Neural cell (in vitro differentiated cells): ENCODE measurements around the gene XDH. TPM values are rescaled to one million over a fixed set of nuclear protein-coding genes. Genes with fewer than 3 reads are reported as not detected.

Experiments used
- H2AFZ ChIP-seq: fragments of 200-600, 300-800 bp; sonication (generic), shearing (Covaris generic); 2 replicates; pipeline ENCODE4 v1.6.0; 2014; ENCODE audit warnings: low read depth, mild to moderate bottlenecking, antibody characterized with exemption, low read length, moderate library complexity
- H3F3A ChIP-seq: fragments of 200-600 bp; shearing (Covaris generic); 2 replicates; pipeline ENCODE4 v1.6.1; 2016; ENCODE audit warnings: mild to moderate bottlenecking, moderate library complexity, mixed read lengths, antibody characterized with exemption, low read length; ENCODE audit not compliant: insufficient read depth, poor library complexity, severe bottlenecking
- H3K27ac ChIP-seq: fragments of 200-600, 300-800 bp; sonication (generic), shearing (Covaris generic); 2 replicates; pipeline ENCODE4 v1.5.1; 2014; ENCODE audit warnings: mild to moderate bottlenecking, low read length, moderate library complexity
- H3K27me3 ChIP-seq: fragments of 300-800, 200-600 bp; sonication (generic), shearing (Covaris generic); 2 replicates; pipeline ENCODE4 v1.6.0; 2014; ENCODE audit warnings: mild to moderate bottlenecking, low read depth, low read length, moderate library complexity; ENCODE audit not compliant: insufficient read depth
- H3K36me3 ChIP-seq: fragments of 300-800, 200-600 bp; sonication (generic), shearing (Covaris generic); 2 replicates; pipeline ENCODE4 v1.5.1; 2014; ENCODE audit warnings: mild to moderate bottlenecking, antibody characterized with exemption, low read length, moderate library complexity; ENCODE audit not compliant: insufficient read depth
- H3K4me2 ChIP-seq: fragments of 300-800, 200-600 bp; sonication (generic), shearing (Covaris generic); 2 replicates; pipeline ENCODE4 v1.6.0; 2014; ENCODE audit warnings: mild to moderate bottlenecking, low read length
- H3K4me3 ChIP-seq: fragments of 300-800, 200-600 bp; sonication (generic), shearing (Covaris generic); 2 replicates; pipeline ENCODE4 v1.5.1; 2014; ENCODE audit warnings: mild to moderate bottlenecking, low read length, moderate library complexity
- H3K79me2 ChIP-seq: fragments of 200-600 bp; shearing (Covaris generic); replicated peaks from 2 replicates; pipeline ENCODE4 v1.6.0; 2014; ENCODE audit warnings: mild to moderate bottlenecking, low read length, moderate library complexity; ENCODE audit not compliant: insufficient read depth
- H3K9ac ChIP-seq: fragments of 300-800, 200-600 bp; sonication (generic), shearing (Covaris generic); 2 replicates; pipeline ENCODE4 v1.6.1; 2016; ENCODE audit warnings: mild to moderate bottlenecking, low read length, mixed read lengths
- H3K9me2 ChIP-seq: fragments of 200-600 bp; shearing (Covaris generic); 2 replicates; pipeline ENCODE4 v1.6.1; 2016; ENCODE audit warnings: mild to moderate bottlenecking, low read length, mixed read lengths; ENCODE audit not compliant: insufficient read depth
- H3K9me3 ChIP-seq: fragments of 200-600, 300-800 bp; sonication (generic), shearing (Covaris generic); 2 replicates; pipeline ENCODE4 v1.6.1; 2016; ENCODE audit warnings: mild to moderate bottlenecking, mixed run types, low read length, moderate library complexity, mixed read lengths
- H4K20me1 ChIP-seq: fragments of 200-600 bp; shearing (Covaris generic); 2 replicates; pipeline ENCODE4 v1.6.1; 2016; ENCODE audit warnings: mild to moderate bottlenecking, mixed run types; ENCODE audit not compliant: insufficient read depth
- CTCF ChIP-seq: fragments of 450-650 bp; IDR thresholded peaks from 2 replicates; pipeline ENCODE4 v1.5.1; 2014; ENCODE audit warnings: antibody characterized with exemption, mild to moderate bottlenecking, moderate library complexity; ENCODE audit not compliant: poor library complexity, severe bottlenecking
- EP300 ChIP-seq: fragments of 450-650 bp; conservative IDR thresholded peaks from 2 replicates; pipeline ENCODE4 v1.6.1; 2014; ENCODE audit warnings: antibody characterized with exemption, mild to moderate bottlenecking, moderate library complexity; ENCODE audit not compliant: poor library complexity, severe bottlenecking
- EZH2 ChIP-seq: fragments of 200-600, 300-800 bp; shearing (Covaris generic), sonication (generic); IDR thresholded peaks from 2 replicates; pipeline ENCODE4 v1.6.1; 2014; ENCODE audit warnings: antibody characterized with exemption, low read length, borderline replicate concordance, mild to moderate bottlenecking; ENCODE audit not compliant: insufficient read depth, poor library complexity, severe bottlenecking
- MXI1 ChIP-seq: fragments of 450-650 bp; conservative IDR thresholded peaks from 2 replicates; pipeline ENCODE4 v1.6.1; 2014; ENCODE audit warnings: antibody characterized with exemption, mild to moderate bottlenecking; ENCODE audit not compliant: poor library complexity, severe bottlenecking
- POLR2AphosphoS5 ChIP-seq: IDR thresholded peaks from 2 replicates; pipeline ENCODE4 v1.6.1; 2012
- RAD21 ChIP-seq: fragments of 450-650 bp; conservative IDR thresholded peaks from 2 replicates; pipeline ENCODE4 v1.6.1; 2014; ENCODE audit warnings: antibody characterized with exemption, mild to moderate bottlenecking, moderate library complexity
- REST ChIP-seq: IDR thresholded peaks from 2 replicates; pipeline ENCODE4 v1.6.1; 2012; ENCODE audit warnings: borderline replicate concordance
- SMC3 ChIP-seq: fragments of 450-650 bp; conservative IDR thresholded peaks from 2 replicates; pipeline ENCODE4 v1.6.1; 2014; ENCODE audit warnings: antibody characterized with exemption, mild to moderate bottlenecking, moderate library complexity; ENCODE audit not compliant: poor library complexity
- TAF1 ChIP-seq: IDR thresholded peaks from 2 replicates; pipeline ENCODE4 v1.6.1; 2012; ENCODE audit warnings: low read depth
- polyA plus RNA-seq: library from polyadenylated mRNA; depleted of rRNA; stranded (reverse); fragments of >200 nt; gene quantifications from 2 replicates; pipeline ENCODE4 v1.2.3, GENCODE V29; 2014

XDH gene
- polyA plus RNA-seq, 1 donor from 2014 or later, result 0.48 TPM

- no peaks in the 10 kb centered on the region for H3K9me2 ChIP-seq
- H3K27ac ChIP-seq, result no peak overlapping the region
- no peaks in the 10 kb centered on the region for H3F3A ChIP-seq
- TF ChIP-seq RAD21, result no peak
- TF ChIP-seq EP300, result no peak
- TF ChIP-seq MXI1, result no peak
- no peak for TF ChIP-seq POLR2AphosphoS5
- no peak for TF ChIP-seq CTCF
- no peak for TF ChIP-seq SMC3
- TF ChIP-seq REST, result no peak
- TF ChIP-seq EZH2, result no peak
- TF ChIP-seq TAF1, result no peak
- H3K9me3 ChIP-seq, result no peaks in the 10 kb centered on the region
- no peaks in the 10 kb centered on the region for H3K79me2 ChIP-seq
- no peaks in the 10 kb centered on the region for H4K20me1 ChIP-seq
- no peak overlapping the region for H3K9ac ChIP-seq
- H2AFZ ChIP-seq, result no peak overlapping the region
- H3K27me3 ChIP-seq, result no peaks in the 10 kb centered on the region
- H3K4me2 ChIP-seq, result no peak overlapping the region
- H3K36me3 ChIP-seq, result no peaks in the 10 kb centered on the region
- H3K4me3 ChIP-seq, result no peak overlapping the region
Observed at GRCh38 chr2:31404302-31404701, 10.2 kb downstream of the XDH start.

- Histone ChIP-seq H3K27ac (no peak overlapping the region), H3K9me2 (no peaks in the 10 kb centered on the region), H3K27me3 (no peaks in the 10 kb centered on the region), H3K9me3 (no peaks in the 10 kb centered on the region), H3F3A (no peaks in the 10 kb centered on the region), H3K4me3 (no peak overlapping the region), H3K4me2 (no peak overlapping the region), H3K79me2 (no peaks in the 10 kb centered on the region), H4K20me1 (no peaks in the 10 kb centered on the region), H2AFZ (no peak overlapping the region), H3K9ac (no peak overlapping the region), H3K36me3 (no peaks in the 10 kb centered on the region)
- TF ChIP-seq EZH2, result no peak
- TF ChIP-seq TAF1, result no peak
- no peak for TF ChIP-seq REST
- TF ChIP-seq RAD21, result no peak
- TF ChIP-seq MXI1, result no peak
- TF ChIP-seq SMC3, result no peak
- TF ChIP-seq POLR2AphosphoS5, result no peak
- no peak for TF ChIP-seq CTCF
- no peak for TF ChIP-seq EP300
Observed at GRCh38 chr2:31402388-31402787, 12.2 kb downstream of the XDH start.
